GM19023 (cell line): ENCODE results near the gene PKD1.
"Not testable (repeated sequence)": the region's sequence is repeated elsewhere in the genome, so short reads cannot be mapped to it uniquely, and the experiment has no call there.

Source experiments
- ATAC-seq: cut with Tn5 transposase; IDR thresholded peaks from one replicate; pipeline ENCODE4 v1.9.1; 2021; ENCODE audit warnings: mild to moderate bottlenecking, moderate library complexity; ENCODE audit not compliant: unreplicated experiment

The PKD1 gene

GRCh38 chr16:2135770-2136490 is at the start of gene PKD1:
TSS of gene PKD1 (minus strand) at chr16:2135898. CDS start at chr16:2135689, 209 bp downstream.
- ATAC-seq = not testable (repeated sequence)

GRCh38 chr16:2184962-2185361 is 49.3 kb upstream of the PKD1 start:
- ATAC-seq = no peak

- ATAC-seq = no peak
Measured at GRCh38 chr16:2184346-2184745, 48.6 kb upstream of the PKD1 start.

DNA sequence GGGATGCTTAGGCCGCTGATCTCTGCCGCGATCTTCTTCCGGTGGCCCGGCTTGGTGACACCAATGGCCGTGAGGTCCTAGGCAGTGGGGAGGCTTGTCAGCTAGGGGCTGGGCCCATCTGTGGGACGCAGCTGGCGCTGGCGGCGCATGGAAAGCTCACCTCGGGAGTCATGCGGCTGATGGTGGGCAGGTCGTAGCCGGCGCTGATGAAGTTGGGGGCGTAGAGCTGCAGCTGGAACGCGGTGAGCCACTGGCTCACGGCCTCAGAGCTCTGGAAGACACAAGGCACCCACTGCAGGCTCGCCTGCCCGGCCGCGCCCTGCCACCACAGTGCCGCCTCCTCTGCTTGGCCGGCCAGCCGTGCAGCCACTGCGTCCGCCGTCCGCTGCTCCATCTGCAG is 48.0 kb upstream of the PKD1 start:
- ATAC-seq = no peak

DNA sequence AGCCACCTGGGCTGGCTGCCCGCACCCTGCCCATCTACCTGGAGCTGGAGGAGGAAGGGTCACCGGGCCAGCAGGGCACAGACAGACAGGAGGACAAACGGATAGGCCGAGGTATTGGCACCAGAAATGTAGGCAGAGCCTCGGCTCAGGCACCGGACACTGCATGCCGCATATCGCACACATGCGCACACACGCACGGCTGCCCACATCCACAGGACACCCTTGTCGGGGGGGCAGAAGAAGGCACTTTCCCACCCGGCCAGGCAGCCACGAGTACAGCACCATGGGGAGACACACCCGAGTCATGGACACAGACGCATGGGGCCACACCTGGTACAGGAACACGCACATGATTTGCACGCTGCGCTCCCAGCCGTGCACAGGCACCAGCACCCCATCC is 46.3 kb upstream of the PKD1 start:
- ATAC-seq = no peak

DNA sequence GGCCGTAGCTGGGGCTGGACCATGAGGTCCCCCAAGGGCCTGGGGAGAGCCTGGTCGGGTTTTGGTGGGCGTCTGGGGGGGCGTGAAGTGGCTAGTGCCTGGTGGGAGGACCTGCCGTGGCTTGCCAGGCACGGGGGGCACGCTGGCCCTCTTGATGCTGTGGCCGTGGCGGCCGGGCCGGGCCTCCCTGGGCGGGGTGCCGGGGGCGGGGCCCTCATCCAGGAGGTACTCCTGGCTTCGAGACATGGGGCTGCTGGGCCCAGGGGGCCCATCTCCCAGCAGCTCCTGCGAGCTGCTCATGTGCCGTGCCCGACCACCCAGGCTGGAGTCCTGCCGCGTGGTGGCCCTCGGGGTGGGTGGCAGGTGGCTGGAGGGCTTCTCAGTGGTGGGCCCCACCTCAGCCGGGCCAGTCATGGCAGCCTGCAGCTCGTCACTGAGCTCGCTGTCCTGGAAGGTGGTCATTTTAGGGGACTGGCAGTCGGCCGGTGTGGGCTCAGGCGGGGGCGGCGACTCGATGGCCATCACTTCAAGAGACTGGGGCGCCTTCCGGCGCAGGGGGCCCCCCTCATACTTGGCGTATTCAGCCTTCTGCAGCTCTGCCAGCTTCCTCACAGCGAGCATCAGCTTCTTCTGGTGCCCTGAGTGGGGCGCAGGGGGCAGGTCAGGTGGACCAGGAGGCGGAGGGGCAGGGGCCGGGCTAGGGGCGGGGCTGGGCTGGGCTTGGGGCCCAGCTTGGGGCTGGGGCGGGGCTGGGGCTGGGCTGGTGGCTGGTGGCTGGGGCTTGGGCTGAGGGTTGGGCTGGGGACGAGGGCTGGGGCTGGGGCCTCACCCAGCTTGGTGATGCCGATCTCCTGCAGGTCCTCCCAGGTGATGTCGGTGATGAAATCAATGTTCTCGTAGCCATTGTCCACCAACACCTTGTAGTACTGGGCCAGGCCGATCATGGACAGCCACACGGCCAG is 45.5 kb upstream of the PKD1 start:
- ATAC-seq = no peak

GRCh38 chr16:2180461-2180860 is 44.8 kb upstream of the PKD1 start:
- no peak for ATAC-seq

DNA sequence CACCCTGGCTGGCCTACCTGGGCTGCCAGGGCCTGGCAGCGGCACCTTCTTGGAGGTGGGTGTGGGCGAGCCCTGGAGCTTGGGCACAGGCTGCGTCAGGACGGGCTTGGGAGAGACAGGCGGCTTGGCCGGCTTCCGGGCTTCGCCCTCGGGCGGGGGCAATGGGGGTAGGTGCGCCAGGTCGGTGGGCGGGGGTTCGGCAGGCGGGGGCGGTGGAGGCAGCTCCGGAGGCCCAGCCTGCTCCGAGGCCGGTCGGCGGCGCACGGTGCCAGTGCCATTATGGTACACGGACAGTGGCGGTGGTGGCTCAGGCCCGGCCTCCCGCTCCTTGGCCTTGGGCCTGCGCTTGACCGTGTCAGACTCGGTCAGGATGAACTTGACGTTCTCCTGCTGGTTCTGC is 43.9 kb upstream of the PKD1 start:
- ATAC-seq = no peak

DNA sequence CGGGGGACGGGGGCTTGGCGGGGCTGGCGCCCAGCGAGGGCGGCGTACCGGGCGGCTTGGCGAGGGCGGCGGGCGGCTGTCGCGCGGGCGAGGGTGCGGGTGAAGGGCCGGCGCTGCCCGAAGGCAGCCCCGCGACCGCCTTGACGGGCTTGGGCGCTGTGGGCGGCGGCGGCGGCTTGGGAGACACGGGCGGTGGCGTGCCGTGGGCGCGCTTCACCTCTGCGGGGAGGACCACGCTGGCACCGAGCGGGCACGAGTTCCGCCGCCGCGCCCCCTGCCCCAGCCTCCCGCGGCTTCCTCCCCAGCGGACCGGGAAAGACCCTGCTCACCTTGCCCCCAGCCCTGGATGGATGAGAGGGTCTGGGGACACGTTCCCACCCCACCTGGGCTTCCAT is 43.4 kb upstream of the PKD1 start:
- no peak for ATAC-seq

GRCh38 chr16:2178321-2179106 is 42.8 kb upstream of the PKD1 start:
- no peak for ATAC-seq

GRCh38 chr16:2177561-2177960 is 41.9 kb upstream of the PKD1 start:
- ATAC-seq = no peak

- no peak for ATAC-seq
Measured at GRCh38 chr16:2177101-2177500, 41.4 kb upstream of the PKD1 start.

DNA sequence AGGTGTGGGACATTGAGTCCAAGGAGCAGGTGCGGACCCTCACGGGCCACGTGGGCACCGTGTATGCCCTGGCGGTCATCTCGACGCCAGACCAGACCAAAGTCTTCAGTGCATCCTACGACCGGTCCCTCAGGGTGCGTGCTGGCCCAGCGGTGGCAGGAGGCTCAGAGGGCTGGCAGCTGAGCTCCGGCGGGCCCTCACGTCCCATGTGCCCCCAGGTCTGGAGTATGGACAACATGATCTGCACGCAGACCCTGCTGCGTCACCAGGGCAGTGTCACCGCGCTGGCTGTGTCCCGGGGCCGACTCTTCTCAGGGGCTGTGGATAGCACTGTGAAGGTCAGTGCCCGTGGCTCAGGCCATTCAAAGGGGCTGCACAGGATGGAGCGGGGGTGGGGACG is 40.3 kb upstream of the PKD1 start:
- no peak for ATAC-seq

DNA sequence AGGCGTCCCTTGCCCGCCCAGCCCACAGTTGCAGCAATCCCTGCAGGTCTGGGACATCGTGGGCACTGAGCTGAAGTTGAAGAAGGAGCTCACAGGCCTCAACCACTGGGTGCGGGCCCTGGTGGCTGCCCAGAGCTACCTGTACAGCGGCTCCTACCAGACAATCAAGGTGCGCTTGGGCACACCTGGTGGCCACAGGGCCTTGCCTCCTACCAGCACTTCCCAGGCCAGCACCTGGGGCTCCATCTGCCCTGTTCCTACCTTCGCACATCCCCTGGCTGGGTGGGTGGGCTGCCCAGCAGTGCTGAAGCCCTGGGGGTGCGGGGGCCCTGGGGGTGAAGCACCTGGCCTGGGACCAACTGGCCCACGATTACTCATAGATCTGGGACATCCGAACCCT is 39.8 kb upstream of the PKD1 start:
- no peak for ATAC-seq

- ATAC-seq = no peak
Measured at GRCh38 chr16:2174396-2175131, 38.9 kb upstream of the PKD1 start.

DNA sequence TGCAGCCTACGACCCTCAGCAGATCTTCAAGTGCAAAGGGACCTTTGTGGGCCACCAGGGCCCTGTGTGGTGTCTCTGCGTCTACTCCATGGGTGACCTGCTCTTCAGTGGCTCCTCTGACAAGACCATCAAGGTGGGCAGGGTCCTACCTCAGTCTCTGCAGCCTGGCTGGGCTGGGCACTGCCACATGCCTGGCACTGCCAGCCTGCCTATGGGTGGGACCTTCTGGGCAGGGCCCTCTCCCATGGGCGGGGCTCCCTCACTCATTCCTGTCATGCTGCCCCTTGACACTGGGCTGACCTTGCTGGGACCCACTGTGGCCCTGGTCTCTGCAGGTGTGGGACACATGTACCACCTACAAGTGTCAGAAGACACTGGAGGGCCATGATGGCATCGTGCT is 38.2 kb upstream of the PKD1 start:
- no peak for ATAC-seq

GRCh38 chr16:2173366-2173765 is 37.7 kb upstream of the PKD1 start:
- ATAC-seq = no peak

GRCh38 chr16:2172688-2173335 is 37.1 kb upstream of the PKD1 start:
- no peak for ATAC-seq

DNA sequence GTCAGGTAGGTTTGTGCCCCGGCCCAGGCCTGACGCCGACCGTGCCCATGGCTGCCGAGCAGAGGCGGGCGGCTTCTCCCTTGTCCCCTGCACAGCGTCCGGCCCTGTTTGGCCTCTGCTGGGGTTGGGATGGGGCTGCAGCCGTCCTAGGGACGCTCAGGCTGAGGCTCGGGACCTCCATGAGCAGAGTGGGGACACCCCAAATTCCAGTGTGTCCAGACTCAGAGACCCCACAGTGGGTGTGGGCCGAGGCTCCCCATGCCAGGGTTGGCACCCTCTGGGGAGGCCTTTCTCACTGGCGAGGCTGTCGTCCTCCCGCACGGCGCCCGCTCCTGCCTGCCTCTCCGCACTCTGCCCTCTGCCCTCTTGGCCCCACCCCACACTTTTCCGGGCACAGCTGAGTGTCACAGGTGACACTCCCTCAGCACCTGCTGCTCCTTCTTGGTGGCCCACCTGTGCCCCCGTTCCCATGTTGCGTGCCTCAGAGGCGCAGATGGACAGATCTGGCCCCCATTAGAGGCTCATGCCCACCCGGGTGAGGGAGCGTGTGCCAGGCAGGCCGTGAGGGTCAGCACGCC is 36.0 kb upstream of the PKD1 start:
- ATAC-seq = no peak
